DMS79 treated with DMSO at 0.1 percent for 48 hours (cell line): ENCODE measurements around the gene VAMP5.
A peak's percentile ranks its signal among the peaks of the same experiment; 100 is the strongest.
"Not testable (repeated sequence)": the region's sequence is repeated elsewhere in the genome, so short reads cannot be mapped to it uniquely, and the experiment has no call there.

Experiments used
- DNase-seq: peaks from one replicate; lab custom pipeline; 2025; lab: John Stamatoyannopoulos, UW

Gene VAMP5, protein sequence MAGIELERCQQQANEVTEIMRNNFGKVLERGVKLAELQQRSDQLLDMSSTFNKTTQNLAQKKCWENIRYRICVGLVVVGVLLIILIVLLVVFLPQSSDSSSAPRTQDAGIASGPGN

DNA sequence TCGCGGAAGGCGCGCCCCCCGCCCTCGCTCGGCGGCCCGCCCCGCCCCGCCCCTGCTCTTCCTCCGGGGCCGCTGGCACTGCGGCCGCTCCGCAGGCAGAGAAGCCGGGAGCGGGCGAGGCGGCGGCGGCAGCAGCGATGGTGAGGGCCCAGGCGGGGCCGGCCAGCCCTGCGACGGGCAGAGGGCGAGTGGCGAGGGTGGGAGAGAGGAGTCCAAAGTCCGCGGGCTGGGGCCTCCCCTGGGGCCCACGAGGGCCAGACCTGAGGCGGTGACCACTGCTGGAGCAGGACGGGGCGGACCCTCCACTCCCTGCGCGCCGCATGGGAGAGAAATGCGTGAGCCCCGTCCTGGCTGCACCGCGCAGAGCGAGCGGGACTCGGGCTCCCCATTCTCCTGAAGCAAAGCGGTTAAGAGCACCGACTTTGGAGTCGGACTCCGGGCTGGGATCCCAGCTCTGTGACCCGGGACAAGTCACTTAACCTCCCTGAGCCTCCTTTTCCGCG lies at the start of gene VAMP5:
Gene VAMP5 (plus strand): TSS at position 78 of the 503 bp plus-strand sequence. CDS start 60 bp downstream, at position 138.
- DNase-seq, result no peak

DNA sequence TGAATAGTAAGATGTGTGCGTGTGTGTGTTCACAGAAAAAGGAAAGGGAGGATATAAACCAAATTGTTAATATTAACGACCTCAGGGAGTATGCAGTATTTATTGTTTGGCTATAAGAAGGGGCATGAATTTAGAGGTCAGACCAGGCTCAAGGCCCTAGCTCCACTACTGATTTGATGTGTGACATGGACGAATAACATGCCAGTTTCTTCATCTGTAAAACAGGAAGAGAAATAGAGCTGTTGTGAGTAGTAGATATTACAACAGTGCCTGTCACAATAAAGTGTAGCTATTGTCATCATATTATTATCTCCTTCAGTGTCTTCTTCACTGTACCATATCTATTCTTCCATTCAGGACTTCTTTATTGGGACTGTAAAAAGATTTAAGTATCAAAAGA lies 49.4 kb upstream of the VAMP5 start:
- DNase-seq, result no peak

DNA sequence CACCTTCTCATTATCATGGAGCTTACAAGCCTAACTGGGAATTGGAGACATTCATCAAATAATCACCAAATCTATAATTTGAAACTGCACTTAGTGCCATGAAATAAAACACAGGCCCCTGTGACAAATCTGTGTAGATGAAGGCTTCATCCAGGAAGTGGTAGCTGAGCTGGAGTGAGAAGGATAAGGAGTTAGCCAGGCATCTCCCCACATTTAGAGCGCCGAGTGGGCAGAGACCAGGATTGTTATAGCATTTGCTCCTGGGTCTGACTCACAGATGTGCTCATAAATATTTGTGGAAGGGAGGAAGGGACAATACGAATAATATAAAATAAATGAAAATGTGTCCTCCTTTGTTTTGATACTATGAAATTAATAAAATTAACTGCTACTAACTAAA lies 47.8 kb upstream of the VAMP5 start:
- DNase-seq, result peak; percentile 22

DNA sequence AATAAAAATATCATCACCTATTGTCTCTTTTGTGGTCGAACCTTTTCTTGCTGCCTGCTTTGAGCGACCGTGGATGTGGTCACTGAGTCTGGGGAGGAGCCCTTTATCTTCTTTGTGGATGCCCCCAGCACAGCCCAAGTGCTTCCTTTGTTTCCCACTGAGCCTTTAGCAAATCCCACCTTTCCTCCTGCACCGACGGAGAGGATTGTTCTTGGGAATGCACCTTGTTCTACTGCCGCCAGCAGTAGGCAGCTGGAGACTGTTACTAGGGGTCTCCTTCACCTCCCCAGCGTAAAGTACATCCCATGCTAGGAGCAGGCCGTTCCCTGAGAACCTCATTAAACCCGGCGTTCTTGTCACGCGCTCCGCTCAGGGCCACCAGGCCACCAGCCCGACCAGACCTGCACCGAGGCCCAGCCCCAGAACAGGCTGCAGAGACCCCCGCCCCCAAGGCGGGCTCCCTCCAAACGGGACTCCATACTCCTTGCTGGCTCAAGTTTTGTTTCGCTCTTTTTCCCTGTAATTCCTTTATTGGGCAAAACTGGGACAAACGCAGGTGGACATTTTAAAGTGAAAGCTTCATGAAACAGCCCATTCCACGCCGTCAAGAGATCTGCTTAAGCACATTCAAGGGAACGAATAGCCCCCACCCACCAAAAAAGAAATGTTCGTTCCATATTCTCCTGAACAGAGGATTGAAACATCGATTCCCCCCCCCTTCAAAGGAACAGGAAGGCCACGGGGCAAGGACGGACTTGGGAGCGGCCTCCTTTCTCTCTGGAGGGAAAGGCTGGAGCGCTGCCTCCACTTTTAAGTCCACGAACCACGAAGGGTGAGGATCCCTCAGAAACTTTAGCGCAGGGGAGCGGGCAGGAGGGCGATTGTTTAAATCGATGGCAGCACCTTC lies 46.4 kb upstream of the VAMP5 start:
- peak; percentile 76 for DNase-seq

DNA sequence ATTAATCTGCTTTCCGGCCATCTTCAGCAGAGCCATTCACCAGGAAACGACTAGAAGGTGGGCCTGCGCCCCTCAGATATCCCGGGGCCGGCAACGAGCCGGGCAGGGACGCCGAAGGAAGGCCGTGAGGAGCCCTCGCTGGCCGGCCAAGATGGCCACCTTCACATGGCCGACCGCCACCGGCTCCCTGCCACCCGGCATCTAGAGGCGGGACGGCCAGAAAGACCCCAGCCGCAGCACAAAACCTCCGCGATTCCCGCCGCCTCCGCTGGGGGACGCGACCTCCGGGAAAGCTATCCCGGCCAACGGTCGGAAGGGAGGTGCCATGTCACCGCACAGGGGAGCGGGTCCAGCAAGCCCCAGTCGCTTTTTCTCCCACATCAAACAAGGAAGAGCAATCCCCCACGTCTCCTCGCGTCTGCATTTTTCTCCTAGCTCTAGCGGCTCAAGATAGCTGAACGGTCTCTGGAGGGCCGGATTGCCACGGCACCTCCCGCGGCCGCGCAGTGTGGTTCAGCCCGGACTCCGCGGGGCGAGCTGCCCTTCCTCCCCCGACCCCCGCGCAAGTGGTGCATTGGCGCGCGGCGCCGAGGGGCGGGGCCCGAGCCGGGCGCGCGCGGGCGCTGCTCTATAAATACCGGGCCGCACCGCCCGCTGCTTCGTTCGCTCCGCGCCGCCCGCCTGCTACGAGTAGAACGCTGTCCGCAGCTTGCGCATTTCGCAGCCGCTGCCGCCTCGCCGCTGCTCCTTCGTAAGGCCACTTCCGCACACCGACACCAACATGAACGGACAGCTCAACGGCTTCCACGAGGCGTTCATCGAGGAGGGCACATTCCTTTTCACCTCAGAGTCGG lies 45.5 kb upstream of the VAMP5 start, which contains the start of gene MAT2A:
Gene MAT2A (plus strand): TSS at position 662 of the 854 bp plus-strand sequence. CDS start 120 bp downstream, at position 782.
- peak; percentile 94 for DNase-seq

DNA sequence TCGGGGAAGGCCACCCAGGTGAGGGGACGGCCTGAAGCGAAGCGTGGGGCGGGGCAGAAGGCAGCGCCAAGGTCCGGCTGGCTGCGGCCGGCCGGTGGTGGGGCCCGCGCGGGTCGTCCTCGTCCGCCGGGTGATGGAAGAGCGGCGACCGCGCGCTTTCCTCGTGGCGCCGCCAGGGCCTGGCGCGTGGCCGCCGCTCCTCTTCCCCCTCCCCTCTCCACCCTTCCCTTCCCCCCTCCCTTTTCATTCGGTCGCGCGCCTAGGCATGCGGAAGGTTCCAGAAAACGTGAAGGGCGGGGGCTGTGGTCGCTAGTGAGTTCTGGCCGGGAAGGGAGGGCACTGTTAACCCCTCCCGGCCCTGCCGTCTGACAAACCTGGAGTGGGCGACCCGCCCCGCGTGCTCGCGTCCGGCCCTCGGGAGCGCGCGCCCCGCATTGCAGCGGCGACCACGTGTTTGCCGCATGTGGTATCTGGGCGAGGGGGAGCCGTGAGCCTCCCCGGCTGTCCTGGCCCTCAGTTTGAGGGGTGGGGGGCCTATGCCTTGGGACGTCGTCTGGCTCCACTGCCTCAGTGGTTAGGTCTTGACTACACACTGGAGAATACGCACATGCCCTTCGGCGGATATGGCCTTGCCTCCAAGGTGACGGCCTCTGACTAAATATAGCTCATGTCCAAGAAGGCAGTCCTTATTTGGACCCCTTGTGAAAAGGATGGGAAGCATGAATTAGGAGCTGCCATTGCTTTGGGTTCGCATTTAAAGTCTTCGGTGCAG lies 44.7 kb upstream of the VAMP5 start:
- peak; percentile 27 for DNase-seq

DNA sequence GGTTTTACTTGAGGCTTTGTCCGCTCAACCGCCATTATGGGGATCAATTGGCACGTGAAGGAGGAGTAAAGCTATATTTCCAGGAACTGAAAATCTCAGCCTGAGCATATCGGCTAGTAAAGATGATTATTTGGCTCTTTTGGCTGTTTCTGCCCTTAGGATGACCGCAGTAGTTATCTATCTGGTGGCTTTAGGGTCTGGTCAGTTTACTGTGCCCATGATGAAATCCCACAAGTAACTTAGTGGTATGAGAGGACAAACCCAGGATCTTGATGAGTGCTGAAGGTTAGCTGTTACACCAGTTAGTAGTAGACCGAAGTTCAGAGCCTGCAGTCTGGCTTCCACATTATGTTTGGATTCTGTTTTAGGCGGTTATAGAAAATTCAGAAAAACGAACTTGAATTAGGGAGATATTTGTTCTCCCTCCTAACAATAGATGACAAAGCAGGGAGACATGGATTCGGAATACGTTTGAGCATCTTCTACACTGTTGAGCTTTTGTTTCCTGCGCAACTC lies 44.0 kb upstream of the VAMP5 start:
- no peak for DNase-seq

DNA sequence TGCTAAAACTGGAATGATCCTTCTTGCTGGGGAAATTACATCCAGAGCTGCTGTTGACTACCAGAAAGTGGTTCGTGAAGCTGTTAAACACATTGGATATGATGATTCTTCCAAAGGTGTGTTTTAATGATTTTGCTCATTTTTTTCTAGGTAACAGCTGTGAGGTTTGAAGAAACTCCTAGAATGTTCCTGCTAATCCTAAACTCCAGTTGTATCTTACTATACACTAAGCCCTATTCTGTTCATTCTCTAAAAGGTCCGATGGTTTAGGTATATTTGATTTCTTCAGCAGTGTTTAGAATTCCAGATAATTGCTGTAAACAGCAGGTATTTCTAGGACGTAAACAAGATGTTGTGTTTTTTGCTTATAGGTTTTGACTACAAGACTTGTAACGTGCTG lies 43.0 kb upstream of the VAMP5 start:
- no peak for DNase-seq

DNA sequence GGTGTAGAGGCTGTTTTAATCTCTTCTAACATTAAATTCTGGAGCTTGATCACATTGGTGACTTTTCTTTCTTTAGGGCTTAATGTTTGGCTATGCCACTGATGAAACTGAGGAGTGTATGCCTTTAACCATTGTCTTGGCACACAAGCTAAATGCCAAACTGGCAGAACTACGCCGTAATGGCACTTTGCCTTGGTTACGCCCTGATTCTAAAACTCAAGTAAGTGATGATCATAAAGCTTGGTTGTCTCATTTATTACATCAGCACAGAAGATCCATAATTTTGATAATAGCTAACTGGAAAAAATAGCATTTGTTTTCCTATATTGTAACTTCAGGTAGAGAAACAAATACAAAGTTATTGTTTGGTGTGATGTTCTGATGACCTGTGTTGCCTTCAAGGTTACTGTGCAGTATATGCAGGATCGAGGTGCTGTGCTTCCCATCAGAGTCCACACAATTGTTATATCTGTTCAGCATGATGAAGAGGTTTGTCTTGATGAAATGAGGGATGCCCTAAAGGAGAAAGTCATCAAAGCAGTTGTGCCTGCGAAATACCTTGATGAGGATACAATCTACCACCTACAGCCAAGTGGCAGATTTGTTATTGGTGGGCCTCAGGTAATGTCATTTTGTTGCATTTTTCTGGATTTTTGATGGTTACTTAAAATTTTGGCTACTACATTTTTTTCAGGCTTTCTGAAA lies 42.3 kb upstream of the VAMP5 start:
- no peak for DNase-seq

DNA sequence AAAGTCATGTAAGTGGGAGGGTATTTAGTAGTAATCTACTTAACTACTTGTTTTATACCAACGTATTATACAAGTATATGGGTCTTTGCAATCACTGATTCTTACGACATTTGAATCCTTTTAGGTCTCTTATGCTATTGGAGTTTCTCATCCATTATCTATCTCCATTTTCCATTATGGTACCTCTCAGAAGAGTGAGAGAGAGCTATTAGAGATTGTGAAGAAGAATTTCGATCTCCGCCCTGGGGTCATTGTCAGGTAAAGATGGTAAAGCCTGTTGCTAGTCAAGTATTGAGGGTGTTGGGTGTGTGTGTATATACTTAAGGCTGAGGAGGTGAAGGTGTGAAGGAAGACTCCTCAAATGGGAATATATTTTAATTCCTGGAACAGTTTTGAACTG lies 41.5 kb upstream of the VAMP5 start:
- no peak for DNase-seq

DNA sequence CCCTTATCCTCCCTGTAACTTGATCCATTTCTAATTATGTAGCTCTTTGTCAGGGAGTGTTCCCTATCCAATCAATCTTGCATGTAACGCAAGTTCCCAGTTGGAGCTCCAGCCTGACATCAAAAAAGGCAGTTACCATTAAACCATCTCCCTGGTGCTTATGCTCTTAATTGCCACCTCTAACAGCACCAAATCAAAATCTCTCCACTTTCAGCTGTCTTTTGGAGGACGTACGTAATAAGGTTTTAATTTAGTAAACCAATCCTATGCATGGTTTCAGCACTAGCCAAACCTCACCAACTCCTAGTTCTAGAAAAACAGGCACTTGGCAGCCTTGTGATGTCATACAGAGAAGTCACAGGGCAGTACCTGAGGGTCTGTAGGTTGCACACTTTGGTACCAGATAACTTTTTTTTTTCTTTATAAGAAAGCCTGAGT lies 40.0 kb upstream of the VAMP5 start:
- not testable (repeated sequence) for DNase-seq

DNA sequence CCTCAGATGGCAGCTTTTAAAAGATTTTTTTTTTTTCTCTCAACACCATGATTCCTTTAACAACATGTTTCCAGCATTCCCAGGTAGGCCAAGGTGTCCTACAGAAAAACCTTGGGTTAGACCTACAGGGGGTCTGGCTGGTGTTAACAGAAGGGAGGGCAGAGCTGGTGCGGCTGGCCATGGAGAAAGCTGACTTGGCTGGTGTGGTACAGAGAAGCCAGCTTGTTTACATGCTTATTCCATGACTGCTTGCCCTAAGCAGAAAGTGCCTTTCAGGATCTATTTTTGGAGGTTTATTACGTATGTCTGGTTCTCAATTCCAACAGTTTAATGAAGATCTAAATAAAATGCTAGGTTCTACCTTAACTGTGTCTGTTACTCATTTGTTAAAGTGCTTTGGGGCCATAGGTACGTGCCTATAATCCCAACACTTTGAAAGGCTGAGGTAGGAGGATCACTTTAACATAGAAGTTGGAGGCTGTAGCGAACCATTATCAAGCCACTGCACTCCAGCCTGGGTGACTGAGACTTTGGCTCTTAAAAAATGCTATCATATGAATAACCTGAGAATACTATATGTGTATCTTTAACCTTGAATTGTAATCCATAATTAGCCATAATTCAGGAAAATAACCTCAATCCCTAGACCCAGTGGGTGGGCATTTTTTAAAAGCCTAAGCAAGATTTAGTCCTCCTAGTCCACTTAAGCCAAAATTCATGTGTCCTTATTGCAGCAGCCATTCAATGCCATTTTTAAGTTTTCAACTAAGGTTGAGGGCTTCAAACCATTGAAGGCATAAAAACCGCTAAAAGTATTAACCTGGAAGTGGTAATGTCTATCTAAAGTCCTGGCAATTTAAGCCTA lies 39.1 kb upstream of the VAMP5 start:
- DNase-seq, result not testable (repeated sequence)

DNA sequence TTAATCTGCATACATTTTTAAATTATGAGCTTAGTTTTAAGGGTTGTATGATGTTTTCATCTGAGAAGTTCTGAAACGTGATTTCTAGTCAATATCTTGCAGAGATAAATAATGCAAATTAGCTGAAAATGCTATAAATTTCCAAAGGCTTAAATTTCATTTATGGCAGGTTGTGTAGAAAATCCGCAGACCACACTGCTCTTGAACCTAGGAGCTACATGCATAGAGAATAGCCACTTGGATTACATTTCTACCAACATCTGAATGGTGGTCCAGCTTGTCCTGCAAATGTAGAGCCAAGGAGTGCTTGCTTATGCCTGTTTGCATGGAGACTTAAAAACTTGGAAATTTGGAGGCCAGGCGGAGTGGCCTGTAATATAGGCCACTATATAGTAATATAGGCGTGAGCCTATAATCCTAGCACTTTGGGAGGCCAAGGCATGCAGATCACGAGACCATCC lies 38.4 kb upstream of the VAMP5 start:
- no peak for DNase-seq

DNA sequence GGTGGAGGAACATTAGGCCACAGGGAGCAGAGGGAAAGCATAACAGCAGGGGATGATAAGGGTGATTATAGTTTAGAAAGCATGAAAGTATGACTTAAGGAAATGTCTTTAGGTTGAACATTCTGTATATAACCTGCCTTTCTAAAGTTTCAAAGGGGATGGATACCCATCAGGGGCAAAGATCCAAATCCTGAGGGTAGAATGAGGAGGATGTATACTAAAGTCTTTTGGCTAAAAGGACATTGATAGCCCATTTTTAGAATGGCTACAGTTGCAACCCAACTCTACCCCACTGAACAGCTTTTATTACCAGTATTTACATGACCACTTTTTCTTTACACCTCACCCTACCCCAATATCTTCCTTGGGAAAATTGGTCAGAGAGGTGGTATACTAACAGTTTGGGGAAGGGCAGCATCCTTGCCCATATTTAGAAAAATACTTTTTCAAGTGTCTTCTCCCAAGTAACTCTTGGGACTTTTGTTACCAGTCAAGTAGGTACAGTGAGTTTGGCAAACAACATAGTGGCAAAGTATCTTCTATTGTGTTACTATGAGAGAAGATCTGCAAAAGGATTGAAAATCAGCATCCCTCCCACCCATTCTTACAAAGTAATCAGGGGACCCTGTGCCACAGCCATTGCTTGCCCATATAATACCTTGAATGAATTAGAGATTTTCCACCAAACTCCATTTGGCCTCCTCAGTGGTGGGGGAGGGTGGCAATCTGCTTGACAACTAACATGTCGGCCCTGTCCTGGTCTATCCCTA lies 37.0 kb upstream of the VAMP5 start:
- DNase-seq, result no peak

DNA sequence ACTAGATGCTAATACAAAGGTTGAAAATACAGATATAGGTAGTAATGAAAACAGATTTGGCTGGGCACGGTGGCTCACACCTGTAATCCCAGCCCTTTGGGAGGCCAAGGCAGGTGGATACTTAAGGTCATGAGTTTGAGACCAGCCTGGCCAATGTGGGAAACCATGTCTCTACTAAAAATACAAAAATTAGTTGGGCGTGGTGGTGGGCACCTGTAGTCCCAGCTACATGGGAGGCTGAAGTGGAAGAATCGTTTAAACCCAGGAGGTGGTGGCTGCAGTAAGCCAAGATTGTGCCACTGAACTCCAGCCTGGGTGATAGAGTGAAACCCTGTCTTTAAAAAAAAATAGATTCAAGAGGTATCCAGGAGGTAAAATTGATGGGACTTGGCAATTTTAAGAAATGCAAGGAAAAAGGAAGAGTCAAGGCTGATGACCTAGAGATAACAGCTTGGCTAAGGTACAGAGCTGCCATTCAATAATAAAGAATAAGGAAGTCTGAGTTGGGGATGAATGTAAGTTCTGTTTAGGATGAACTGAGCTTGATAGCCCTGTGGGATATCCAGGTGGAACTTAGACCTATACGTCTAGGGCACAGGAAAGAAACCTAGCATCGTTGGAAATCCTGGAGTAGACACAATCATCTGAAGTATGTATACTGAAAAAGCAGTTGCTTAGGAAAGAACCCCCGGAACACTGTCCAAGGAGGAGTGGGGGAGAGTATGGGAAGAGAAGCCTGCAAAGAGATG lies 36.2 kb upstream of the VAMP5 start:
- DNase-seq, result no peak

DNA sequence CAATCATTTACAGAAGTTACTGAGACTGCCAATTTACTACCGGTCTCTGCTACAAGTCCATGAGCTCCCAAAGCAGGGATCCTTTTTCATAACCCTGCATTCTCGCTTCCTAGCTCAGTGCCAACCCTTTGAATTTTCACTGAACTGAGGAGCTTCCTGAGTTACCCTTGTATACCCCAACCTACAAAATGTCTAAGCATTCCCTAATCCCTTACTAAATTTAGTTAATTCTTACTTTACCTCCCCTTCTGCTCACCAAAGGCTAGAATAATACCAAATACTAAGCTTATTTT lies 35.7 kb upstream of the VAMP5 start:
- no peak for DNase-seq

DNA sequence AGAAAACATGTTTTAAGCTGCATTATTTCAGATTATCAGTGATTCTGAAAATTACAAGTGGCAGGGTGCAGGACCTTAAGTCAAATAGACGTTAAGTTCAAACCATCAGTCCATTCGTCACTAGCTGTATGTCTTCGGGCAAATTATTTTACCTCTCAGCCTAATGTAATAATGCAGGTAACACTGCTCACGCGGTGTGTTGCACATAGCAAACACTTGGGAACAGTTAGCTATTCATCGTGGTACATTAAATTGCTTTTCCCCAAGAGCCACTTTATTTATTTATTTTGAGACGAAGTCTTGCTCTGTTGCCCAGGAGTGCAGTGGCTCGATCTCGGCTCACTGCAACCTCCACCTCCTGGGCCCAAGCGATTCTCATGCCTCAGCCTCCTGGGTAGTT lies 35.1 kb upstream of the VAMP5 start:
- DNase-seq, result no peak

DNA sequence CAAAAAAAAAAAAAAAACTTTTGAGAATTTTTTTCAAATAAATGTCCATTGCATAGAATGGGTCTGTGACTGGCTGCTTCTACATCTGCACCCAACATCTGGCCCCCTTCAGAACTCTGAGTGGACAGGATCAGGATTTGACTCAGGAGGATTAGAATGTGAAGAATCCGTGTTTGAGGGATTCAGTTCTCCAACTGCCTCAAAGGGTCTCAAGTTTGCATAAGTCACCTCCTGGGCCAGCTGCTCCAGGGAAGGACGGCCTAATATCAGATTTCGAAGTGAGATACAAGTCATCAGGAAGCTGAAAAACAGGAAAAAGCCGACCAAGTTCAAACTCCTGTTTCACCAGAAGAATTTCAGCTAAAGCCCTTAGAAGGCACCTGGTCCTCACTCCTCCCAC lies 34.4 kb upstream of the VAMP5 start:
- no peak for DNase-seq
